A673 (cell line): ENCODE results near the gene BPTF. TPM values are rescaled to one million over a fixed set of nuclear protein-coding genes. Genes with fewer than 3 reads are reported as not detected.

Experiments used
- BruUV-seq: library from RNA; stranded (reverse); fragments of 400-500 nt; replicated peaks from 2 replicates; lab custom pipeline; 2021; lab: Mats Ljungman, UMichigan
- CTCF ChIA-PET: fragments of 300-600 bp; sonication (Branson Sonifier 250); formaldehyde crosslinking; loops from one replicate; lab custom pipeline; 2022; ENCODE audit warnings: antibody characterized with exemption; lab: Charles Lee
- POLR2A ChIA-PET: fragments of 300-600 bp; sonication (Branson Sonifier 250); formaldehyde crosslinking; loops from one replicate; lab custom pipeline; 2022; ENCODE audit warnings: antibody characterized with exemption; ENCODE audit not compliant: low non-redundant PET; lab: Charles Lee
- DNase-seq: peaks from one replicate; pipeline ENCODE4 v3.0.0-alpha.2; 2015; ENCODE audit warnings: low spot score
- H3K27ac ChIP-seq: fragments of 200-600 bp; sonication (generic); 2 replicates; pipeline ENCODE4 v1.5.1; 2016; ENCODE audit warnings: mixed run types, low read depth, mild to moderate bottlenecking, mixed read lengths, antibody characterized with exemption, low read length; ENCODE audit not compliant: poor library complexity, severe bottlenecking
- H3K27me3 ChIP-seq: fragments of 200-600 bp; sonication (generic); replicated peaks from 2 replicates; pipeline ENCODE4 v1.6.1; 2017; ENCODE audit warnings: mixed run types, low read depth, mild to moderate bottlenecking, mixed read lengths, antibody characterized with exemption, low read length; ENCODE audit not compliant: insufficient read depth, poor library complexity
- H3K36me3 ChIP-seq: fragments of 200-600 bp; sonication (generic); 2 replicates; pipeline ENCODE4 v1.6.1; 2016; ENCODE audit warnings: mixed run types, mild to moderate bottlenecking, mixed read lengths, antibody characterized with exemption, low read length; ENCODE audit not compliant: insufficient read depth, poor library complexity, severe bottlenecking
- H3K4me1 ChIP-seq: fragments of 200-600 bp; sonication (generic); 2 replicates; pipeline ENCODE4 v1.6.1; 2017; ENCODE audit warnings: mixed run types, mild to moderate bottlenecking, mixed read lengths, antibody characterized with exemption, low read length; ENCODE audit not compliant: insufficient read depth, poor library complexity, severe bottlenecking
- H3K4me3 ChIP-seq: fragments of 200-600 bp; sonication (generic); 2 replicates; pipeline ENCODE4 v1.5.1; 2016; ENCODE audit warnings: low read depth, mixed run types, mild to moderate bottlenecking, mixed read lengths, low read length; ENCODE audit not compliant: poor library complexity, severe bottlenecking
- H3K9me3 ChIP-seq: fragments of 200-600 bp; sonication (generic); 2 replicates; pipeline ENCODE4 v1.6.1; 2016; ENCODE audit warnings: mixed run types, low read depth, mild to moderate bottlenecking, mixed read lengths, antibody characterized with exemption, low read length; ENCODE audit not compliant: poor library complexity, severe bottlenecking
- EZH2 ChIP-seq: fragments of 200-600 bp; sonication (generic); IDR thresholded peaks from 2 replicates; pipeline ENCODE4 v1.6.1; 2017; ENCODE audit warnings: borderline replicate concordance, low read depth, mild to moderate bottlenecking, mixed read lengths, antibody characterized with exemption, low read length; ENCODE audit not compliant: poor library complexity, severe bottlenecking
- intact Hi-C: fragments of 100-400 bp; cut with micrococcal nuclease; formaldehyde crosslinking; loops from one replicate; pipeline ENCODE4 v1.10.0; 2022; ENCODE audit not compliant: unreplicated experiment
- total RNA-seq: library from RNA; stranded (reverse); gene quantifications from 2 replicates; pipeline ENCODE4 v1.2.3, GENCODE V29; 2021
- TF ChIP-seq, protein P1 (sequence below): fragments of 300-800, 200-600 bp; sonication (generic); conservative IDR thresholded peaks from 2 replicates; pipeline ENCODE4 v1.5.1; 2017; ENCODE audit warnings: low read depth, mild to moderate bottlenecking, antibody characterized with exemption, low read length, moderate library complexity, mixed read lengths

The BPTF gene
- total RNA-seq, 1 experiment from 2014 or later, result 108 TPM

DNA sequence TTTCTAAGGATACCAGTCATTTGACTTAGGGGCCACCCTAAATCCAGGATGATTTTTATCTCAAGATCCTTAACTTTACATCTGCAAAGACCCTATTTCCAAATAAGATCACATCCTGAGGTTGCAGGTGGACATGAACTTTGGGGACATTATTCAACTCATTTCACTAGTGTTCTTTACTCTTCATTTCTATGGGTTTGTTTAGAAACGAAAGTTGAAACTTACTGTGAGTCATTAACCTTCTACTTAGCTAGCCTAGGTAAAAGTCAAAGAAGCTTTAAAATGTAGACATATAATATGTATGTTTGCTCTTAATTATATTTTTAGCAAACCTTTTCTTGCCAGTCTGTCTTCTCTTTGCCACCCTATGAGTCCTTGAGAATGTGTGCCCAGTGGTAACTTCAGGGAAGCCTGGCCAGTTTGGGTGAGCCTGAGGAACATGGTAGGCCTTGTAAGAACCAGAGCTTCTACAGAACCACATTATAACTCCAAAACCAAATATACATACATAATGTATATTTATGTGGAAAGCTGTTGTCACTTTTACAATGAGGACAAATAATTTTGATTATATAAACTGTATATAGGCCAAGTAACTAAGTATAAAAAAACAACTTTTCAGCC, 38.4 kb downstream of the BPTF start:
- intact Hi-C loops, result no loop called here
- peaks cover 7% of the 10 kb centered on the region for H3K4me1 ChIP-seq
- ChIA-PET POLR2A (no interaction called here), CTCF (interaction anchor here (0.6 kb wide), 1 partner anchor 13 kb away, joined by 8 read pairs; no protein-coding TSS in a partner anchor)
- BruUV-seq, result no TSS peak
- no peak overlapping the region for H3K4me3 ChIP-seq
- no peaks in the 10 kb centered on the region for H3K27me3 ChIP-seq
- TF ChIP-seq, protein P1, sequence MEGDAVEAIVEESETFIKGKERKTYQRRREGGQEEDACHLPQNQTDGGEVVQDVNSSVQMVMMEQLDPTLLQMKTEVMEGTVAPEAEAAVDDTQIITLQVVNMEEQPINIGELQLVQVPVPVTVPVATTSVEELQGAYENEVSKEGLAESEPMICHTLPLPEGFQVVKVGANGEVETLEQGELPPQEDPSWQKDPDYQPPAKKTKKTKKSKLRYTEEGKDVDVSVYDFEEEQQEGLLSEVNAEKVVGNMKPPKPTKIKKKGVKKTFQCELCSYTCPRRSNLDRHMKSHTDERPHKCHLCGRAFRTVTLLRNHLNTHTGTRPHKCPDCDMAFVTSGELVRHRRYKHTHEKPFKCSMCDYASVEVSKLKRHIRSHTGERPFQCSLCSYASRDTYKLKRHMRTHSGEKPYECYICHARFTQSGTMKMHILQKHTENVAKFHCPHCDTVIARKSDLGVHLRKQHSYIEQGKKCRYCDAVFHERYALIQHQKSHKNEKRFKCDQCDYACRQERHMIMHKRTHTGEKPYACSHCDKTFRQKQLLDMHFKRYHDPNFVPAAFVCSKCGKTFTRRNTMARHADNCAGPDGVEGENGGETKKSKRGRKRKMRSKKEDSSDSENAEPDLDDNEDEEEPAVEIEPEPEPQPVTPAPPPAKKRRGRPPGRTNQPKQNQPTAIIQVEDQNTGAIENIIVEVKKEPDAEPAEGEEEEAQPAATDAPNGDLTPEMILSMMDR, result no peak
- no peak for TF ChIP-seq EZH2
- no peaks in the 10 kb centered on the region for H3K36me3 ChIP-seq
- H3K27ac ChIP-seq, result no peak overlapping the region
- H3K9me3 ChIP-seq, result no peaks in the 10 kb centered on the region
- DNase-seq, result no peak

DNA sequence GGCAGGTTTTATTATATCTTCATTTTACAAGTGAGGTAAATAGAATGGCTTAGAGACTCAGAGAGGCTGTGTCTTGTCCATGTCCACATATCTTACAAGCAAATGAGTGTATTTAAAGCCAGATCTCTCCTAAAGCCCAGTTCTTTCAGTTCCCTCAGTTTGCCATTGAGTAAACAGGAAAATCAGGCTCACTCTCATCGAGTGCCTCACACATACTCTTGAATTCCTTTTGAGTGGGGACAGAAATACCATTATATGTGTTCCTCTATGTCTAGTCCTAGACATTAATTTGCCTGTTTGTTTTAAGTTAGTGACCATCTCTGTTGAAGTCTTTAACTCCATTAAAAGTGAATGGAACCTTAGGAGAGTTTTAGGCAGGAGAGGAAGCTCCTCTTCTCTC, 40.1 kb downstream of the BPTF start:
- POLR2A ChIA-PET, result no interaction called here
- no peak for TF ChIP-seq EZH2
- TF ChIP-seq, protein P1, result no peak
- DNase-seq, result no peak
- CTCF ChIA-PET, result no interaction called here
- peaks cover 4% of the 10 kb centered on the region for H3K36me3 ChIP-seq
- intact Hi-C loops, result no loop called here
- no peak overlapping the region for H3K27ac ChIP-seq
- no peaks in the 10 kb centered on the region for H3K27me3 ChIP-seq
- no peaks in the 10 kb centered on the region for H3K9me3 ChIP-seq
- H3K4me1 ChIP-seq, result peaks cover 10% of the 10 kb centered on the region
- BruUV-seq, result no TSS peak
- H3K4me3 ChIP-seq, result no peak overlapping the region

DNA sequence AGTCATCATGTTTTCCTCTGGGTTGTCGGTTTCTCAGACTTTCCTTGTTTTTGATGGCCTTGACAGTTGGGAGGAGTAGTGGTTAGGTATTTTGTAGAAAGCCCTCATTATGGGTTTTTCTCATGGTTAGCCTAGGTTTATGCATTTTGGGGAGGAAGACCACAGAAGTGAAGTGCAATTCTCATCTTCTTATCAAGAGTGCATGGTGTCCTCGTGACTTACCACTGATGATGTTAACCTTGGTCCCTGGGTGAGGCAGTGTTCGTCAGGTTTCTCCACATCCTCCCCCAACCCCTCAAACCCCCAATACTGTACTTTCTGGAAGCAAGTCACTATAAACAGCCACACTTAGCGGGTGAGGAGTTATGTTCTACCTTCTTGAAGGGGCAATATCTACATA, 42.3 kb downstream of the BPTF start:
- ChIA-PET POLR2A (no interaction called here), CTCF (no interaction called here)
- no peak overlapping the region for H3K4me3 ChIP-seq
- DNase-seq, result no peak
- intact Hi-C loops, result no loop called here
- H3K27ac ChIP-seq, result no peak overlapping the region
- H3K27me3 ChIP-seq, result no peaks in the 10 kb centered on the region
- no TSS peak for BruUV-seq
- TF ChIP-seq, protein P1, result no peak
- TF ChIP-seq EZH2, result no peak
- peaks cover 10% of the 10 kb centered on the region for H3K4me1 ChIP-seq
- H3K9me3 ChIP-seq, result no peaks in the 10 kb centered on the region
- peaks cover 4% of the 10 kb centered on the region for H3K36me3 ChIP-seq
